HL-60 (cell line): Measurements from ENCODE around the gene SP110.

ENCODE experiments used
- GABPA ChIP-seq: IDR thresholded peaks from 2 replicates; pipeline ENCODE4 v1.6.1; 2012; ENCODE audit warnings: low read depth
- POLR2AphosphoS5 ChIP-seq: IDR thresholded peaks from 2 replicates; pipeline ENCODE4 v1.6.1; 2012; ENCODE audit warnings: low read depth
- REST ChIP-seq: IDR thresholded peaks from 2 replicates; pipeline ENCODE4 v1.6.1; 2012; ENCODE audit warnings: low read depth; ENCODE audit not compliant: insufficient replicate concordance
- SPI1 ChIP-seq: IDR thresholded peaks from 2 replicates; pipeline ENCODE4 v1.6.1; 2012; ENCODE audit warnings: low read depth, mild to moderate bottlenecking, borderline replicate concordance
- TF ChIP-seq, protein P1 (sequence below): IDR thresholded peaks from one replicate; pipeline ENCODE4 v1.5.1; 2011; ENCODE audit warnings: low read length, control low read depth, inconsistent platforms; ENCODE audit not compliant: insufficient read depth

GRCh38 chr2:230124235-230124634 is 95.5 kb downstream of the SP110 start:
- TF ChIP-seq, protein P1, sequence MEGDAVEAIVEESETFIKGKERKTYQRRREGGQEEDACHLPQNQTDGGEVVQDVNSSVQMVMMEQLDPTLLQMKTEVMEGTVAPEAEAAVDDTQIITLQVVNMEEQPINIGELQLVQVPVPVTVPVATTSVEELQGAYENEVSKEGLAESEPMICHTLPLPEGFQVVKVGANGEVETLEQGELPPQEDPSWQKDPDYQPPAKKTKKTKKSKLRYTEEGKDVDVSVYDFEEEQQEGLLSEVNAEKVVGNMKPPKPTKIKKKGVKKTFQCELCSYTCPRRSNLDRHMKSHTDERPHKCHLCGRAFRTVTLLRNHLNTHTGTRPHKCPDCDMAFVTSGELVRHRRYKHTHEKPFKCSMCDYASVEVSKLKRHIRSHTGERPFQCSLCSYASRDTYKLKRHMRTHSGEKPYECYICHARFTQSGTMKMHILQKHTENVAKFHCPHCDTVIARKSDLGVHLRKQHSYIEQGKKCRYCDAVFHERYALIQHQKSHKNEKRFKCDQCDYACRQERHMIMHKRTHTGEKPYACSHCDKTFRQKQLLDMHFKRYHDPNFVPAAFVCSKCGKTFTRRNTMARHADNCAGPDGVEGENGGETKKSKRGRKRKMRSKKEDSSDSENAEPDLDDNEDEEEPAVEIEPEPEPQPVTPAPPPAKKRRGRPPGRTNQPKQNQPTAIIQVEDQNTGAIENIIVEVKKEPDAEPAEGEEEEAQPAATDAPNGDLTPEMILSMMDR, result no peak
- TF ChIP-seq GABPA (no peak), REST (no peak), POLR2AphosphoS5 (peak; percentile 54; the same call in 1 of the 2 replicates), SPI1 (no peak)
